GM12865 (cell line): ENCODE results near the gene ARHGAP1.

ENCODE experiments used
- DNase-seq: peaks from one replicate; pipeline ENCODE4 v3.0.0; 2010; ENCODE audit warnings: low read depth
- H3K4me3 ChIP-seq: 2 replicates; pipeline ENCODE4 v1.5.1; 2011; ENCODE audit warnings: mild to moderate bottlenecking, low read depth, low read length, control low read depth
- CTCF ChIP-seq: IDR thresholded peaks from 2 replicates; pipeline ENCODE4 v1.5.1; 2011; ENCODE audit warnings: low read length, control low read depth, low read depth, inconsistent platforms; ENCODE audit not compliant: insufficient read depth; ENCODE audit errors: missing control alignments

Gene ARHGAP1

GRCh38 chr11:46640036-46640788 is 60.2 kb downstream of the ARHGAP1 start:
- no peak overlapping the region for H3K4me3 ChIP-seq
- no peak for DNase-seq
- no peak for TF ChIP-seq CTCF

- DNase-seq, result no peak
- H3K4me3 ChIP-seq, result no peak overlapping the region
- no peak for TF ChIP-seq CTCF
Observed at GRCh38 chr11:46639197-46639839, 61.1 kb downstream of the ARHGAP1 start.

GRCh38 chr11:46637546-46637945 is 62.9 kb downstream of the ARHGAP1 start:
- no peak overlapping the region for H3K4me3 ChIP-seq
- no peak for TF ChIP-seq CTCF
- no peak for DNase-seq

GRCh38 chr11:46635557-46636139 is 64.8 kb downstream of the ARHGAP1 start:
- no peak for DNase-seq
- no peak overlapping the region for H3K4me3 ChIP-seq
- no peak for TF ChIP-seq CTCF

- no peak for TF ChIP-seq CTCF
- H3K4me3 ChIP-seq, result no peak overlapping the region
- DNase-seq, result no peak
Observed at GRCh38 chr11:46633291-46634217, 66.9 kb downstream of the ARHGAP1 start.

GRCh38 chr11:46632502-46632901 is 67.9 kb downstream of the ARHGAP1 start:
- no peak for TF ChIP-seq CTCF
- H3K4me3 ChIP-seq, result no peak overlapping the region
- DNase-seq, result no peak
